Heart left ventricle (tissue), 16 donors: ENCODE measurements around the gene MIB2. TPM values are rescaled to one million over a fixed set of nuclear protein-coding genes. Genes with fewer than 3 reads are reported as not detected.

Experiments used
- ATAC-seq, 4 donors: fragments of 200-7000 bp; cut with Tn5 transposase; one replicate each; pipeline ENCODE4 v1.9.1; 2020 to 2022; ENCODE audit warnings: moderate library complexity in 4 of 4, mild to moderate bottlenecking in 3 of 4, moderate number of reproducible peaks in 1 of 4
- DNase-seq, 5 donors: peaks; one replicate each; pipeline ENCODE4 v3.0.0-alpha.2; 2020
- H3K27ac ChIP-seq, 12 donors: fragments of 200-600 bp; sonication (generic) in 4 of 12; one replicate each; pipeline versions ENCODE4 v1.5.0 to v1.8.0; 2016 to 2022; ENCODE audit warnings: mild to moderate bottlenecking in 2 of 12
- H3K27me3 ChIP-seq, 9 donors: fragments of 200-600 bp; sonication (generic) in 2 of 9; one replicate each; pipeline versions ENCODE4 v1.5.1 to v1.8.0; 2016 to 2022; ENCODE audit warnings: mild to moderate bottlenecking in 3 of 9
- H3K36me3 ChIP-seq, 9 donors: fragments of 200-600 bp; sonication (generic) in 2 of 9; one replicate each; pipeline versions ENCODE4 v1.5.0 to v1.8.0; 2018 to 2022; ENCODE audit warnings: mild to moderate bottlenecking in 2 of 9
- H3K4me1 ChIP-seq, 12 donors: fragments of 200-600 bp; sonication (generic) in 4 of 12; one replicate each; pipeline versions ENCODE4 v1.5.0 to v1.8.0; 2016 to 2022; ENCODE audit warnings: mild to moderate bottlenecking in 3 of 12
- H3K4me3 ChIP-seq, 12 donors: fragments of 200-600 bp; sonication (generic) in 4 of 12; one replicate each; pipeline versions ENCODE4 v1.5.0 to v1.8.0; 2017 to 2022; ENCODE audit warnings: mild to moderate bottlenecking in 9 of 12, moderate library complexity in 4 of 12
- H3K9me3 ChIP-seq, 12 donors: fragments of 200-600 bp; sonication (generic) in 4 of 12; one replicate each; pipeline versions ENCODE4 v1.5.0 to v1.8.0; 2016 to 2022; ENCODE audit warnings: mild to moderate bottlenecking in 1 of 12
- CTCF ChIP-seq, 12 donors: fragments of 200-600 bp; sonication (generic) in 4 of 12; IDR thresholded peaks; one replicate each; pipeline versions ENCODE4 v1.5.0 to v1.8.0; 2018 to 2022; ENCODE audit warnings: antibody characterized with exemption in 12 of 12, mild to moderate bottlenecking in 5 of 12
- POLR2A ChIP-seq, 2 donors: fragments of 450-650 bp; IDR thresholded peaks; one replicate each; pipeline ENCODE4 v1.6.1; 2017; ENCODE audit warnings: antibody characterized with exemption in 2 of 2, mild to moderate bottlenecking in 2 of 2, moderate library complexity in 2 of 2
- WGBS, 4 donors: extraction: QIAGEN DNeasy Blood & Tissue Kit in 2 of 4; methylation state at CpG; one replicate each; pipeline versions ENCODE4 v1.1.5 to v1.1.7; 2013 to 2018; 5-methylcytosine and 5-hydroxymethylcytosine counted together
- intact Hi-C, 10 donors: fragments of 100-400 bp; cut with DNase I; formaldehyde crosslinking; loops; one replicate each; pipeline versions ENCODE4 v1.11.1 to v1.14.2; 2022
- polyA plus RNA-seq, 2 donors: library from polyadenylated mRNA; stranded (reverse); fragments of 200-250 nt; gene quantifications; one replicate each; pipeline ENCODE4 v1.2.3, GENCODE V29; 2013
- total RNA-seq, 9 donors: library from RNA; depleted of rRNA in 2 of 9; stranded (reverse); fragments of >200 nt in 2 of 9; fragmentation: NEBNext Ultra II Directional in 3 of 9; extraction: Animal tissue kit (Norgen Biotek cat#: 25700) in 3 of 9; gene quantifications; one replicate each; pipeline versions ENCODE4 v1.1.0 to v1.2.4, GENCODE V29; 2016 to 2023
- donor health status: ischemic (EF 13 %, LVEDD 7.1; RV severe dilation, severe dysfunction).
- donor health status: healthy with polysubstance abuse.
- donor health status: DM: no; HTN: yes; CAD: no.
- donor health status: DM: no; HTN: no; CAD: no.
- donor health status: ischemic (EF 25% LVEDD 6.9; RV normal size, moderate dysfunction).
- donor health status: ischemic (EF 25% LVEDD 5.7; RV mildly dilated, moderate dysfunction).
- donor health status: healthy.
- donor health status: DM: yes; HTN: yes; CAD: no.
- donor health status: ischemic (EF 35%, LVEDD 5.7; RV mildly dilated, moderate dysfunction).
- donor health status: nonischemic (EF 11% LVEDD 7.7; RV severe dilation, severe dysfunction).
- donor health status: DM: yes; HTN: yes; CAD: no.
- donor health status: PGD.
- donor health status: ischemic (EF 29% LVEDD 5.4; RV normal size, mild dysfunction).
- donor health status: nonischemic (EF 23%, LVEDD 6.1; RV moderate dilation, normal function).

The MIB2 gene
- total and polyA plus RNA-seq, 11 donors: 40.7 to 121 (median 76.3) TPM

- intact Hi-C loops: no loop called here
- H3K36me3 ChIP-seq: no peaks in the 10 kb centered on the region
- DNase-seq (peak in 2 of 5 donors; percentile 29 to 63), ATAC-seq (peak in 1 of 4 donors; percentile 31)
- WGBS, 4 donors: 8 to 28% (median 10%) methylated on average over 53 to 111 of the region's 111 CpGs
- no peaks in the 10 kb centered on the region for H3K9me3 ChIP-seq
- TF ChIP-seq CTCF (IDR thresholded peaks at IDR 0.05): no peak
- TF ChIP-seq POLR2A (IDR thresholded peaks at IDR 0.05): no peak
- no peak overlapping the region for H3K27ac ChIP-seq
- H3K4me3 ChIP-seq: peak overlapping the region in 9 of 12 donors; percentile 10 to 56 (median 35)
- H3K4me1 ChIP-seq: peaks cover 0 to 31% (median 11%) of the 10 kb centered on the region in 12 donors
- peaks cover 6 to 61% (median 24%) of the 10 kb centered on the region in 9 donors for H3K27me3 ChIP-seq
Measured at GRCh38 chr1:1599030-1599934, 16.0 kb upstream of the MIB2 start.

GRCh38 chr1:1599935-1600860 lies 15.1 kb upstream of the MIB2 start, which contains the start of gene FNDC10:
Gene FNDC10 (minus strand): TSS chr1:1600135. CDS start chr1:1600015, 120 bp downstream.
- H3K27me3 ChIP-seq: peaks cover 6 to 61% (median 24%) of the 10 kb centered on the region in 9 donors
- peak within 1 kb of the TSS; percentile 19 to 57 (median 43) for H3K4me3 ChIP-seq
- no peak for ATAC-seq
- intact Hi-C loops: no loop called here
- WGBS, 4 donors: 2 to 17% (median 6%) methylated on average over 18 to 125 of the region's 125 CpGs
- DNase-seq: peak in 2 of 5 donors; percentile 19 to 48
- no peak within 1 kb of the TSS for H3K27ac ChIP-seq
- H3K36me3 ChIP-seq: no peaks in the 10 kb centered on the region
- H3K9me3 ChIP-seq: no peaks in the 10 kb centered on the region
- TF ChIP-seq CTCF (IDR thresholded peaks at IDR 0.05) (no peak), POLR2A (IDR thresholded peaks at IDR 0.05) (no peak)
- peaks cover 0 to 31% (median 11%) of the 10 kb centered on the region in 12 donors for H3K4me1 ChIP-seq

GRCh38 chr1:1600861-1601563 lies 14.3 kb upstream of the MIB2 start:
- Histone ChIP-seq H3K4me1 (peaks cover 0 to 31% (median 11%) of the 10 kb centered on the region in 12 donors), H3K9me3 (no peaks in the 10 kb centered on the region), H3K27me3 (peaks cover 6 to 61% (median 24%) of the 10 kb centered on the region in 9 donors), H3K36me3 (no peaks in the 10 kb centered on the region), H3K27ac (no peak overlapping the region), H3K4me3 (peak overlapping the region in 2 of 12 donors; percentile 52 to 53)
- DNase-seq (peak in 2 of 5 donors; percentile 19 to 53), ATAC-seq (no peak)
- intact Hi-C loops: no loop called here
- no peak for TF ChIP-seq POLR2A (IDR thresholded peaks at IDR 0.05)
- TF ChIP-seq CTCF (IDR thresholded peaks at IDR 0.05): no peak
- WGBS, 4 donors: 70 to 91% (median 74%) methylated on average over 15 to 22 of the region's 22 CpGs
